PC-3 (cell line): ENCODE data around the gene CEP170B.

Experiments
- CTCF ChIP-seq: fragments of 300-600 bp; sonication (generic); conservative IDR thresholded peaks from 2 replicates; pipeline ENCODE4 v1.5.1; 2017; ENCODE audit warnings: antibody characterized with exemption, low read depth, mild to moderate bottlenecking, low read length
- EZH2 ChIP-seq: fragments of 300-600 bp; sonication (generic); IDR thresholded peaks from one replicate; pipeline ENCODE4 v1.6.1; 2017; ENCODE audit warnings: antibody characterized with exemption, mild to moderate bottlenecking, low read length; ENCODE audit not compliant: unreplicated experiment
- EZH2phosphoT487 ChIP-seq: fragments of 300-600 bp; sonication (generic); IDR thresholded peaks from 2 replicates; pipeline ENCODE4 v1.6.1; 2018; ENCODE audit warnings: mild to moderate bottlenecking, antibody characterized with exemption, low read length, borderline replicate concordance

- TF ChIP-seq CTCF (no peak), EZH2 (no peak), EZH2phosphoT487 (no peak)
Measured at GRCh38 chr14:104869669-104870367, 4.8 kb downstream of the CEP170B start.
